Activated CD8-positive, alpha-beta memory T cell treated with anti-CD3 and anti-CD28 coated beads for 1 hour (primary cell): Measurements from ENCODE around the gene SLC39A11.
"Not testable (repeated sequence)": the region's sequence is repeated elsewhere in the genome, so short reads cannot be mapped to it uniquely, and the experiment has no call there.

ENCODE experiments used
- DNase-seq, 2 donors: peaks; one replicate each; pipeline ENCODE4 v3.0.0-alpha.2; 2020; ENCODE audit warnings: low read depth in 1 of 2; ENCODE audit errors: extremely low read depth in 1 of 2

Gene SLC39A11

GRCh38 chr17:72927760-72928159 is 164.7 kb downstream of the SLC39A11 start:
- no peak for DNase-seq

GRCh38 chr17:72927146-72927545 is 165.3 kb downstream of the SLC39A11 start:
- no peak for DNase-seq

GRCh38 chr17:72926171-72926570 is 166.3 kb downstream of the SLC39A11 start:
- DNase-seq, result no peak

GRCh38 chr17:72924196-72924595 is 168.3 kb downstream of the SLC39A11 start:
- DNase-seq, result no peak

GRCh38 chr17:72922219-72922618 is 170.3 kb downstream of the SLC39A11 start:
- DNase-seq, result no peak

- DNase-seq, result no peak
These were observed 171.0 kb downstream of the SLC39A11 start for GRCh38 chr17:72921347-72922054.

GRCh38 chr17:72920513-72920912 is 172.0 kb downstream of the SLC39A11 start:
- no peak for DNase-seq

- no peak for DNase-seq
These were observed 175.5 kb downstream of the SLC39A11 start for GRCh38 chr17:72916991-72917390.

GRCh38 chr17:72915625-72916081 is 176.8 kb downstream of the SLC39A11 start:
- no peak for DNase-seq

- DNase-seq, result no peak
These were observed 179.3 kb downstream of the SLC39A11 start for GRCh38 chr17:72913142-72913682.

GRCh38 chr17:72906306-72906705 is 186.2 kb downstream of the SLC39A11 start:
- DNase-seq, result no peak

- DNase-seq, result no peak
These were observed 189.0 kb downstream of the SLC39A11 start for GRCh38 chr17:72903522-72903921.

GRCh38 chr17:72901657-72902056 is 190.8 kb downstream of the SLC39A11 start:
- DNase-seq, result no peak

- no peak for DNase-seq
These were observed 191.4 kb downstream of the SLC39A11 start for GRCh38 chr17:72901083-72901482.

- DNase-seq, result no peak
These were observed 191.9 kb downstream of the SLC39A11 start for GRCh38 chr17:72900654-72900971.

- DNase-seq, result no peak
These were observed 193.8 kb downstream of the SLC39A11 start for GRCh38 chr17:72898725-72899124.

GRCh38 chr17:72896288-72896687 is 196.2 kb downstream of the SLC39A11 start:
- DNase-seq, result not testable (repeated sequence)

- DNase-seq, result no peak
These were observed 200.9 kb downstream of the SLC39A11 start for GRCh38 chr17:72891627-72892026.

GRCh38 chr17:72890711-72891110 is 201.8 kb downstream of the SLC39A11 start:
- no peak for DNase-seq

GRCh38 chr17:72887917-72888316 is 204.6 kb downstream of the SLC39A11 start:
- no peak for DNase-seq

- DNase-seq, result no peak
These were observed 205.2 kb downstream of the SLC39A11 start for GRCh38 chr17:72887322-72887721.

GRCh38 chr17:72886622-72887021 is 205.9 kb downstream of the SLC39A11 start:
- no peak for DNase-seq

- DNase-seq, result no peak
These were observed 208.4 kb downstream of the SLC39A11 start for GRCh38 chr17:72884066-72884465.
